Prostate gland (tissue), 2 donors: Measurements from ENCODE around the gene JAG2. TPM values are rescaled to one million over a fixed set of nuclear protein-coding genes. Genes with fewer than 3 reads are reported as not detected.

Source experiments
- DNase-seq: peaks from one replicate; pipeline ENCODE4 v3.0.0-alpha.2; 2019; ENCODE audit warnings: low spot score
- H3K27ac ChIP-seq, 2 donors: fragments of 200-600 bp; sonication (generic); 2 replicates each; pipeline ENCODE4 v1.5.1; 2017 to 2019
- H3K27me3 ChIP-seq: fragments of 200-600 bp; sonication (generic); replicated peaks from 2 replicates; pipeline ENCODE4 v1.5.1; 2019; ENCODE audit not compliant: insufficient read depth
- H3K36me3 ChIP-seq, 2 donors: fragments of 200-600 bp; sonication (generic); 1 replicate in 1 of 2; 2 replicates in 1 of 2; pipeline versions ENCODE4 v1.5.1 to v1.8.1; 2017 to 2019
- H3K4me1 ChIP-seq: fragments of 200-600 bp; sonication (generic); replicated peaks from 2 replicates; pipeline ENCODE4 v1.5.1; 2019
- H3K4me3 ChIP-seq, 2 donors: fragments of 200-600 bp; sonication (generic); 2 replicates each; pipeline ENCODE4 v1.5.1; 2017 to 2019
- H3K9me3 ChIP-seq: fragments of 200-600 bp; sonication (generic); 2 replicates; pipeline ENCODE4 v1.5.1; 2017
- CTCF ChIP-seq, 4 experiments: fragments of 200-600 bp in 2 of 4; fragments of 450-650 bp in 2 of 4; sonication (generic) in 2 of 4; IDR thresholded peaks; 1 replicate in 3 of 4; 2 replicates in 1 of 4; pipeline ENCODE4 v1.5.1; 2016 to 2019; ENCODE audit warnings: antibody characterized with exemption in 4 of 4, mild to moderate bottlenecking in 2 of 4, moderate library complexity in 2 of 4
- POLR2A ChIP-seq: fragments of 450-650 bp; IDR thresholded peaks from one replicate; pipeline ENCODE4 v1.6.1; 2016; ENCODE audit warnings: antibody characterized with exemption, mild to moderate bottlenecking
- POLR2AphosphoS5 ChIP-seq: sonication (generic); formaldehyde crosslinking; IDR thresholded peaks from one replicate; pipeline ENCODE4 v1.6.1; 2017; ENCODE audit warnings: antibody characterized with exemption
- WGBS: methylation state at CpG from one replicate; pipeline ENCODE4 v1.1.5; 2018; 5-methylcytosine and 5-hydroxymethylcytosine counted together
- intact Hi-C: fragments of 100-400 bp; cut with DNase I; formaldehyde crosslinking; loops from one replicate; pipeline ENCODE4 v1.14.2; 2022
- total RNA-seq, 2 donors: library from RNA; depleted of rRNA; stranded (reverse); fragments of >200 nt; gene quantifications; one replicate each; pipeline ENCODE4 v1.1.0, GENCODE V29; 2016

JAG2 gene
- total RNA-seq, 2 donors from 2014 or later = 26.8 to 30.5 TPM

- DNase-seq = no peak
- WGBS = 75% methylated on average over 10 of the region's 10 CpGs
- Histone ChIP-seq H3K9me3 (no peaks in the 10 kb centered on the region), H3K27ac (no peak overlapping the region), H3K36me3 (no peaks in the 10 kb centered on the region), H3K4me3 (no peak overlapping the region), H3K4me1 (no peaks in the 10 kb centered on the region), H3K27me3 (no peaks in the 10 kb centered on the region)
- intact Hi-C loops = no loop called here
- TF ChIP-seq POLR2A (no peak), CTCF (IDR thresholded peaks at IDR 0.05) (no peak)
Measured at GRCh38 chr14:105161964-105162668, 6.5 kb downstream of the JAG2 start.

GRCh38 chr14:105161309-105161708, 7.3 kb downstream of the JAG2 start:
- intact Hi-C loops = no loop called here
- Histone ChIP-seq H3K4me1 (no peaks in the 10 kb centered on the region), H3K9me3 (no peaks in the 10 kb centered on the region), H3K27ac (no peak overlapping the region), H3K27me3 (no peaks in the 10 kb centered on the region), H3K4me3 (no peak overlapping the region), H3K36me3 (no peaks in the 10 kb centered on the region)
- TF ChIP-seq CTCF (IDR thresholded peaks at IDR 0.05) (no peak), POLR2AphosphoS5 (peak; percentile 27)
- 66% methylated on average over 15 of the region's 15 CpGs for WGBS
- DNase-seq = peak; percentile 33

- H3K4me3 ChIP-seq = no peak overlapping the region
- 80% methylated on average over 12 of the region's 12 CpGs for WGBS
- no peak for TF ChIP-seq POLR2A
- no peak for TF ChIP-seq POLR2AphosphoS5
- TF ChIP-seq CTCF (IDR thresholded peaks at IDR 0.05) = no peak
- no peaks in the 10 kb centered on the region for H3K9me3 ChIP-seq
- DNase-seq = no peak
- no peaks in the 10 kb centered on the region for H3K27me3 ChIP-seq
- no peaks in the 10 kb centered on the region for H3K4me1 ChIP-seq
- no peaks in the 10 kb centered on the region for H3K36me3 ChIP-seq
- H3K27ac ChIP-seq = no peak overlapping the region
- intact Hi-C loops = no loop called here
Measured at GRCh38 chr14:105160776-105161175, 7.8 kb downstream of the JAG2 start.

- H3K9me3 ChIP-seq = no peaks in the 10 kb centered on the region
- intact Hi-C loops = no loop called here
- H3K27me3 ChIP-seq = no peaks in the 10 kb centered on the region
- 76% methylated on average over 14 of the region's 14 CpGs for WGBS
- H3K36me3 ChIP-seq = no peaks in the 10 kb centered on the region
- no peak overlapping the region for H3K27ac ChIP-seq
- no peak for TF ChIP-seq POLR2A
- no peak for TF ChIP-seq CTCF (IDR thresholded peaks at IDR 0.05)
- TF ChIP-seq POLR2AphosphoS5 = no peak
- DNase-seq = no peak
- H3K4me1 ChIP-seq = no peaks in the 10 kb centered on the region
- H3K4me3 ChIP-seq = no peak overlapping the region
Measured at GRCh38 chr14:105159344-105159743, 9.2 kb downstream of the JAG2 start.

- Histone ChIP-seq H3K4me3 (no peak overlapping the region), H3K27ac (no peak overlapping the region), H3K27me3 (no peaks in the 10 kb centered on the region), H3K36me3 (no peaks in the 10 kb centered on the region), H3K9me3 (no peaks in the 10 kb centered on the region), H3K4me1 (no peaks in the 10 kb centered on the region)
- TF ChIP-seq POLR2AphosphoS5 (no peak), POLR2A (no peak), CTCF (IDR thresholded peaks at IDR 0.05) (no peak)
- intact Hi-C loops = no loop called here
- no peak for DNase-seq
- WGBS = 77% methylated on average over 12 of the region's 12 CpGs
Measured at GRCh38 chr14:105158794-105159193, 9.8 kb downstream of the JAG2 start.
